Stomach (tissue), 9 donors: ENCODE measurements around the gene INSR. TPM values are rescaled to one million over a fixed set of nuclear protein-coding genes. Genes with fewer than 3 reads are reported as not detected.

Experiments
- DNase-seq, 2 donors: peaks; one replicate each; pipeline versions ENCODE4 v3.0.0 to v3.0.0-alpha.2; 2013 to 2019
- H3K27ac ChIP-seq, 5 donors: fragments of 200-600 bp in 4 of 5; sonication (generic) in 4 of 5; one replicate each; pipeline ENCODE4 v1.5.1; 2013 to 2019; ENCODE audit warnings: mild to moderate bottlenecking in 1 of 5, moderate library complexity in 1 of 5
- H3K27me3 ChIP-seq, 3 donors: fragments of 200-600 bp; sonication (generic); one replicate each; pipeline ENCODE4 v1.5.1; 2017 to 2019; ENCODE audit warnings: mixed run types in 1 of 3
- H3K36me3 ChIP-seq, 4 donors: fragments of 200-600 bp; sonication (generic); 1 replicate in 3 of 4; 2 replicates in 1 of 4; pipeline ENCODE4 v1.5.1; 2016 to 2019
- H3K4me1 ChIP-seq, 4 donors: fragments of 200-600 bp; sonication (generic); one replicate each; pipeline ENCODE4 v1.5.1; 2016 to 2019
- H3K4me3 ChIP-seq, 4 donors: fragments of 200-600 bp; sonication (generic) in 3 of 4; one replicate each; pipeline ENCODE4 v1.5.1; 2016 to 2019; ENCODE audit warnings: mild to moderate bottlenecking in 1 of 4
- H3K9me3 ChIP-seq, 4 donors: fragments of 200-600 bp; sonication (generic); one replicate each; pipeline ENCODE4 v1.5.1; 2016 to 2019
- EP300 ChIP-seq: sonication (generic); formaldehyde crosslinking; IDR thresholded peaks from one replicate; pipeline ENCODE4 v1.6.1; 2017; ENCODE audit warnings: antibody characterized with exemption
- POLR2A ChIP-seq, 4 donors: fragments of 450-650 bp; IDR thresholded peaks; one replicate each; pipeline ENCODE4 v1.6.1; 2016; ENCODE audit warnings: antibody characterized with exemption in 4 of 4, control low read depth in 2 of 4, mild to moderate bottlenecking in 1 of 4, moderate library complexity in 1 of 4
- POLR2AphosphoS5 ChIP-seq, 3 donors: sonication (generic); formaldehyde crosslinking; IDR thresholded peaks; one replicate each; pipeline ENCODE4 v1.6.1; 2016; ENCODE audit warnings: antibody characterized with exemption in 3 of 3
- WGBS, 5 donors: extraction: QIAGEN DNeasy Blood & Tissue Kit in 3 of 5; methylation state at CpG; one replicate each; pipeline versions ENCODE4 v1.1.5 to v1.1.7; 2013 to 2018; 5-methylcytosine and 5-hydroxymethylcytosine counted together
- intact Hi-C: fragments of 100-400 bp; cut with DNase I; formaldehyde crosslinking; loops from one replicate; pipeline ENCODE4 v1.15.1; 2023; ENCODE audit warnings: low total_unique reads
- polyA plus RNA-seq, 3 donors: library from polyadenylated mRNA; stranded (reverse); fragments of 200-250 nt; gene quantifications; one replicate each; pipeline ENCODE4 v1.2.3, GENCODE V29; 2013
- total RNA-seq, 5 donors: library from RNA; depleted of rRNA; stranded (reverse); fragments of >200 nt; gene quantifications; one replicate each; pipeline versions ENCODE4 v1.1.0 to v1.2.3, GENCODE V29; 2014 to 2016
- TF ChIP-seq, protein P1 (sequence below), 7 experiments: fragments of 450-650 bp in 4 of 7; fragments of 200-600 bp in 3 of 7; sonication (generic) in 3 of 7; IDR thresholded peaks; one replicate each; pipeline ENCODE4 v1.5.1; 2016 to 2019; ENCODE audit warnings: antibody characterized with exemption in 7 of 7, control low read depth in 2 of 7, mild to moderate bottlenecking in 1 of 7
- donor health status: healthy with polysubstance abuse.
- donor health status: Bipolar disorder and iron deficiency.
- donor health status: healthy.

The INSR gene
- total and polyA plus RNA-seq, 8 donors, result 4.4 to 513 (median 66.4) TPM

DNA sequence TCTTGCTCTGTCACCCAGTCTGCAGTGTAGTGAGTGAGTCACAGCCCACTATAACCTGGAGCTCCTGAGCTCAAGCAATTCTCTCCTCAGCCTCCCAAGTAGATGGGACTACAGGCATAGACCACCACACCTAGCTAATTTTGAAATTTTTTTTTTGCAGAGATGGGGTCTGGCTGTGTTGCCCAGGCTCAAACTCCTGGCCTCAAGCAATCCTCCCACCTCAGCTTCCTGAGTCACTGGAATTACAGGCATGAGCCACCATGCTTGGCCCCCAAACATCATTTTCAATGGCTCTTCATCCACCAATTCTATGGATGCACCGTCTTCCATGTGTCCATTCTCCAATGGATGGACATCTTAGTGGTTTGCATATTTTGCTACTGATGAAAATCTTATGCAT, 155.8 kb downstream of the INSR start:
- Histone ChIP-seq H3K4me1 (peaks cover 0 to 16% (median 5%) of the 10 kb centered on the region in 4 donors), H3K4me3 (no peak overlapping the region), H3K9me3 (no peaks in the 10 kb centered on the region), H3K36me3 (peaks cover 19 to 77% (median 76%) of the 10 kb centered on the region in 4 donors), H3K27ac (no peak overlapping the region), H3K27me3 (no peaks in the 10 kb centered on the region)
- no peak for DNase-seq
- intact Hi-C loops, result no loop called here
- 92 to 100% (median 94%) methylated on average over 1 of the region's 1 CpG for WGBS, 5 donors
- TF ChIP-seq EP300 (no peak), POLR2AphosphoS5 (IDR thresholded peaks at IDR 0.05) (no peak), POLR2A (IDR thresholded peaks at IDR 0.05) (no peak)
- TF ChIP-seq, protein P1, sequence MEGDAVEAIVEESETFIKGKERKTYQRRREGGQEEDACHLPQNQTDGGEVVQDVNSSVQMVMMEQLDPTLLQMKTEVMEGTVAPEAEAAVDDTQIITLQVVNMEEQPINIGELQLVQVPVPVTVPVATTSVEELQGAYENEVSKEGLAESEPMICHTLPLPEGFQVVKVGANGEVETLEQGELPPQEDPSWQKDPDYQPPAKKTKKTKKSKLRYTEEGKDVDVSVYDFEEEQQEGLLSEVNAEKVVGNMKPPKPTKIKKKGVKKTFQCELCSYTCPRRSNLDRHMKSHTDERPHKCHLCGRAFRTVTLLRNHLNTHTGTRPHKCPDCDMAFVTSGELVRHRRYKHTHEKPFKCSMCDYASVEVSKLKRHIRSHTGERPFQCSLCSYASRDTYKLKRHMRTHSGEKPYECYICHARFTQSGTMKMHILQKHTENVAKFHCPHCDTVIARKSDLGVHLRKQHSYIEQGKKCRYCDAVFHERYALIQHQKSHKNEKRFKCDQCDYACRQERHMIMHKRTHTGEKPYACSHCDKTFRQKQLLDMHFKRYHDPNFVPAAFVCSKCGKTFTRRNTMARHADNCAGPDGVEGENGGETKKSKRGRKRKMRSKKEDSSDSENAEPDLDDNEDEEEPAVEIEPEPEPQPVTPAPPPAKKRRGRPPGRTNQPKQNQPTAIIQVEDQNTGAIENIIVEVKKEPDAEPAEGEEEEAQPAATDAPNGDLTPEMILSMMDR (IDR thresholded peaks at IDR 0.05), result no peak

DNA sequence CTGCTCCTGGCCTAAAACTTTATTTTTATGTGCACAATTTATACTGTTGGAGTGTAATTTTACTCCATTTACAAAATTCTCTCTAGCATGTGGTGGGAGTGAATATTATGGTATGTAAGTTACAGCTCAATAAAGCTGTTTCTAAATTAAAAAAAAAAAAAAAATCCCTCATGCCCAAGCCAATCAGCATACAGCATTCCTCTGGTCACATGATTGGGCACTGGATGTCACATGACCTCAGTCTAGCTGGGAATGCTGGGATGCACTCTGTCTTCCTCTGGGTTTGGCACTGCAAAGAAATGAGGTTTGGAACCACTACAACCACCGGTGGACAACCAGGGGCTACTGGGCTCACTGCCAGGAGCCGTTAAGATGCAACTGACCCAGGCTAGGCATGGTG, 157.1 kb downstream of the INSR start:
- 53 to 86% (median 69%) methylated on average over 1 to 2 of the region's 2 CpGs for WGBS, 5 donors
- TF ChIP-seq POLR2A (IDR thresholded peaks at IDR 0.05) (no peak), EP300 (no peak), POLR2AphosphoS5 (IDR thresholded peaks at IDR 0.05) (no peak)
- TF ChIP-seq, protein P1 (IDR thresholded peaks at IDR 0.05), result no peak
- intact Hi-C loops, result no loop called here
- H3K4me3 ChIP-seq, result no peak overlapping the region
- peaks cover 0 to 16% (median 5%) of the 10 kb centered on the region in 4 donors for H3K4me1 ChIP-seq
- no peaks in the 10 kb centered on the region for H3K27me3 ChIP-seq
- DNase-seq, result no peak
- H3K36me3 ChIP-seq, result peaks cover 18 to 74% (median 71%) of the 10 kb centered on the region in 4 donors
- H3K9me3 ChIP-seq, result no peaks in the 10 kb centered on the region
- H3K27ac ChIP-seq, result no peak overlapping the region

DNA sequence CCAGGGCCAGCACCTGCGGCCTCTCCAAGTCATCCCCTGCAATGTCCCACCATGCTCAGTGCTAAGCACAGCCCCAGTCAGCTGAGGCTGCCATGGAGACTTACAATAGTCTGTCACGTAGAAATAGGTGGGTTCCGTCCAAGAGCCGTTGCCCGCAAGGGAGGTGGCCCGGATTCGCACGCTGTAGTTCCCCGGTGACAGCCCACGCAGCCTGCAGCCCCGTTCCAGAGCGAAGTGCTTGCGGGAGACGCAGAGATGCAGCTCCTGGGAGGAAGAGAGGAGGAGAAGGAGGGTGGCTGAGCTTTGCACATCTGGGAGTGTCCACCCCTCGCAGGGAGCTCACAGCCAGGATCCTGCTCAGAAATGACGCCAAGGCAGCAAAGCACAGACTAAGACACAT, 162.2 kb downstream of the INSR start:
- peaks cover 21 to 77% (median 74%) of the 10 kb centered on the region in 4 donors for H3K36me3 ChIP-seq
- H3K27me3 ChIP-seq, result no peaks in the 10 kb centered on the region
- no peak overlapping the region for H3K4me3 ChIP-seq
- peaks cover 0 to 16% (median 5%) of the 10 kb centered on the region in 4 donors for H3K4me1 ChIP-seq
- TF ChIP-seq, protein P1 (IDR thresholded peaks at IDR 0.05), result no peak
- no peak for TF ChIP-seq POLR2AphosphoS5 (IDR thresholded peaks at IDR 0.05)
- TF ChIP-seq EP300, result no peak
- no peak for TF ChIP-seq POLR2A (IDR thresholded peaks at IDR 0.05)
- 97 to 98% (median 98%) methylated on average over 16 of the region's 16 CpGs for WGBS, 5 donors
- intact Hi-C loops, result no loop called here
- H3K27ac ChIP-seq, result no peak overlapping the region
- H3K9me3 ChIP-seq, result peaks cover 0 to 1% (median under 1%) of the 10 kb centered on the region in 4 donors
- no peak for DNase-seq

DNA sequence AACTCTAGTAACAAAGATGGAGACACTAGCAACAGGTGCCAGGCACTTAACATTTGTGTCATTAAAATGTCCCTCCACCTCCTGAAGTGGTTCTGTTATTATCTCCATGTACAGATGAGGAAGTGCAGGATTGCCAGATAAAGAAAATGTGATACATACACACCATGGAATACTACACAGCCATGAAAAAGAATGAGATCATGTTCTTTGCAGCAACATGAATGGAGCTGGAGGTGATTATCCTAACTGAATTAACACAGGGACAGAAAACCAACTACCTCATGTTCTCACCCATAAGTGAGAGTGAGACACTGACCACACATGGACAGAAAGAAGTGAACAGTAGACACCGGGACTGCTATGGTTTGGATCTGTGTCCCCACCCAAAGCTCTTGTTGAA, 164.2 kb downstream of the INSR start:
- Histone ChIP-seq H3K27ac (no peak overlapping the region), H3K27me3 (no peaks in the 10 kb centered on the region), H3K4me1 (peaks cover 0 to 11% (median 3%) of the 10 kb centered on the region in 4 donors), H3K36me3 (peaks cover 41 to 88% (median 80%) of the 10 kb centered on the region in 4 donors), H3K4me3 (no peak overlapping the region), H3K9me3 (peaks cover 12 to 20% (median 19%) of the 10 kb centered on the region in 4 donors)
- TF ChIP-seq, protein P1 (IDR thresholded peaks at IDR 0.05), result no peak
- no peak for TF ChIP-seq EP300
- TF ChIP-seq POLR2AphosphoS5 (IDR thresholded peaks at IDR 0.05), result no peak
- TF ChIP-seq POLR2A (IDR thresholded peaks at IDR 0.05), result no peak
- intact Hi-C loops, result no loop called here
- DNase-seq, result no peak
- WGBS, 5 donors, result 82 to 100% (median 100%) methylated on average over 1 of the region's 1 CpG
